ENCODE data around the gene MT1H. TPM values are rescaled to one million over a fixed set of nuclear protein-coding genes. Genes with fewer than 3 reads are reported as not detected.

The MT1H gene
- total and polyA plus RNA-seq, 2 experiments from 2014 or later, result 13.5 TPM; not detected in 1

GRCh38 chr16:56631197-56631596, 38.4 kb upstream of the MT1H start:
- H3K27me3 ChIP-seq, result peaks cover 82% of the 10 kb centered on the region

GRCh38 chr16:56631832-56632155, 37.8 kb upstream of the MT1H start:
- Histone ChIP-seq H3K9me3 (ENCODE audit: low read depth) (no peaks in the 10 kb centered on the region), H4K20me1 (ENCODE audit: insufficient read depth, poor library complexity, severe bottlenecking) (no peaks in the 10 kb centered on the region), H3K27ac (no peak overlapping the region), H3K4me2 (peak overlapping the region; percentile 89), H3K79me2 (no peaks in the 10 kb centered on the region), H3K36me3 (replicated peaks; ENCODE audit: insufficient read depth, low read depth) (no peaks in the 10 kb centered on the region), H3K27me3 (peaks cover 82% of the 10 kb centered on the region), H3K4me1 (ENCODE audit: insufficient read depth) (peaks cover 13% of the 10 kb centered on the region), H3K9me2 (replicated peaks; ENCODE audit: insufficient read depth) (no peaks in the 10 kb centered on the region), H2AFZ (peak overlapping the region; percentile 28), H3K4me3 (peak overlapping the region; percentile 39)
- TF ChIP-seq EZH2 (IDR thresholded peaks at IDR 0.05; ENCODE audit: borderline replicate concordance) (no peak), CTCF (IDR thresholded peaks at IDR 0.05; ENCODE audit: poor library complexity) (no peak), EZH2phosphoT487 (IDR thresholded peaks at IDR 0.05; ENCODE audit: low read depth, severe bottlenecking, unreplicated experiment) (peak; percentile 10)
- WGBS (ENCODE audit: low lambda C conversion rate, missing lambda C conversion rate), result 17% methylated on average over 14 of the region's 14 CpGs
- no peak for DNase-seq (ENCODE audit: low spot score)

More at GRCh38 chr16:56631197-56631596, 38.4 kb upstream of the MT1H start:
- Histone ChIP-seq H3K79me2 (no peaks in the 10 kb centered on the region), H3K4me3 (no peak overlapping the region), H4K20me1 (ENCODE audit: insufficient read depth, poor library complexity, severe bottlenecking) (no peaks in the 10 kb centered on the region), H2AFZ (no peak overlapping the region), H3K27ac (no peak overlapping the region), H3K9me2 (replicated peaks; ENCODE audit: insufficient read depth) (no peaks in the 10 kb centered on the region), H3K4me1 (ENCODE audit: insufficient read depth) (peaks cover 13% of the 10 kb centered on the region), H3K36me3 (replicated peaks; ENCODE audit: insufficient read depth, low read depth) (no peaks in the 10 kb centered on the region), H3K9me3 (ENCODE audit: low read depth) (no peaks in the 10 kb centered on the region), H3K4me2 (no peak overlapping the region)
- 57% methylated on average over 10 of the region's 10 CpGs for whole genome bisulfite sequencing (ENCODE audit: low lambda C conversion rate, missing lambda C conversion rate)
- TF ChIP-seq CTCF (IDR thresholded peaks at IDR 0.05; ENCODE audit: poor library complexity) (no peak), EZH2 (IDR thresholded peaks at IDR 0.05; ENCODE audit: borderline replicate concordance) (peak; percentile 45), EZH2phosphoT487 (IDR thresholded peaks at IDR 0.05; ENCODE audit: low read depth, severe bottlenecking, unreplicated experiment) (peak; percentile 6)
- no peak for DNase-seq (ENCODE audit: low spot score)

GRCh38 chr16:56632156-56632847, 37.3 kb upstream of the MT1H start, which contains the start of gene MT1M:
TSS of gene MT1M (plus strand) at chr16:56632659. CDS start at chr16:56632732, 73 bp downstream.
- Histone ChIP-seq H3K27ac (no peak within 1 kb of the TSS), H3K9me3 (ENCODE audit: low read depth) (no peaks in the 10 kb centered on the region), H3K36me3 (replicated peaks; ENCODE audit: insufficient read depth, low read depth) (no peaks in the 10 kb centered on the region), H4K20me1 (ENCODE audit: insufficient read depth, poor library complexity, severe bottlenecking) (no peaks in the 10 kb centered on the region), H3K4me1 (ENCODE audit: insufficient read depth) (peaks cover 13% of the 10 kb centered on the region), H3K4me2 (peak within 1 kb of the TSS; percentile 89), H2AFZ (peak within 1 kb of the TSS; percentile 28), H3K79me2 (no peaks in the 10 kb centered on the region), H3K27me3 (peaks cover 84% of the 10 kb centered on the region), H3K9me2 (replicated peaks; ENCODE audit: insufficient read depth) (no peaks in the 10 kb centered on the region), H3K4me3 (peak within 1 kb of the TSS; percentile 39)
- 2% methylated on average over 49 of the region's 61 CpGs for WGBS (ENCODE audit: low lambda C conversion rate, missing lambda C conversion rate)
- DNase-seq (ENCODE audit: low spot score), result peak; percentile 26
- TF ChIP-seq EZH2 (IDR thresholded peaks at IDR 0.05; ENCODE audit: borderline replicate concordance) (no peak), CTCF (IDR thresholded peaks at IDR 0.05; ENCODE audit: poor library complexity) (no peak), EZH2phosphoT487 (IDR thresholded peaks at IDR 0.05; ENCODE audit: low read depth, severe bottlenecking, unreplicated experiment) (no peak)
